Superior temporal gyrus (tissue), 1 donor: ENCODE results near the gene CDX1.
A peak's percentile ranks its signal among the peaks of the same experiment; 100 is the strongest.

ENCODE experiments used
- DNase-seq: peaks from one replicate; pipeline ENCODE4 v3.0.0-alpha.2; 2016; ENCODE audit errors: extremely low spot score

The CDX1 gene

DNA sequence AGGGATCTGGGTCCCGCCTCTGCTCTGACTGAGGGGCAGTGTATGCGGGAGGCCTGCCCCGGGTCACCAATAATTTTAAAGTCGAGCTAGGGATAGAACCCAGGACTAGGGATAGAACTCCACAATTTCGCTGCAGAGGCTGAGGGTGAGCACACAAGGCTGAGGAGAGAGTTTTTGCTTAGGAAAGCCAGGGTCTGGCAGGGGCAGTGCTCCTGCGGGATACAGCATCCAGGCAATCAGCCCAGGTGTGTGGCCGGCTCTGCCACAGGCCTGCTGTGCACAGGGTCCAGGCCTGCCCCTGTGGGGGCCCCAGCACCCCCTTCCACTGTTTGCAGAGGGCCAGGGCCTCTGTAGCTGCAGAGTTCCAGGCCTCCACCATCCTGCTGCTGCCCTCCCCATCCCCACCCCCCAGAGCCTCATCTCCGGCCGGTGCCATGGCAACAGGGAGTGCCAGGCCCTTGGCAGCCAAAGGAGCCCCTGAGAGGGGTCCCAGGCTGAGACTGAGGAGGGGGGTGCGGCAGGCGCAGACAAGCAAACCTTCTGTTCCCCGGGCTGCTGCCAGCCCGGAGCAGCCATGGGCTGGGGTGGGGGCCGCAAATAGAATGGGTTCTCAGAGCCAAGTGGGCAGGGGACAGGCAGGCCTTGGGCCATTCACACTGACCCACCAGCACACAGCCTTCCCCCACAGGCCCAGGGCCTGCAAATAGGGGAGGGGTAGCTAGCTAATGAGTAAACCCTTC, 19.5 kb upstream of the CDX1 start:
- DNase-seq = no peak

DNA sequence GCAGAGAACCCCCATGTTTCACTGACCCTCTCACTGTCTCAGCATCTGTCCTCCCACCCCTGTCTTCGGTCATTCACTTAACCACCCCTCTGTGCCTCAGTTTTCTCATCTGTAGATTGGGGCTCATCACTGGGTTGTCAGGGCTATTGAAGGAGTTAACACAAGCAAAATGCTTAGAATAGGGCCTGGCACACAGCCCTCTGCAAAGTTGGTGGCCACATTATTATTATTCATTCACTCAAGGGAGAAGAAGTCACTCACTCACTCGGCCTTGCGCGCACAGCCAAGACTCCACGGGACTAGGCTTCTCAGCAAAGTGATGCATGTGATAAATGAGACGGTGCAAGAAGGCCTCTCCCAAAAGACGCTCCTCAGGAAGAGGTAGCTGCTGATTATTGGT, 18.9 kb upstream of the CDX1 start:
- no peak for DNase-seq

DNA sequence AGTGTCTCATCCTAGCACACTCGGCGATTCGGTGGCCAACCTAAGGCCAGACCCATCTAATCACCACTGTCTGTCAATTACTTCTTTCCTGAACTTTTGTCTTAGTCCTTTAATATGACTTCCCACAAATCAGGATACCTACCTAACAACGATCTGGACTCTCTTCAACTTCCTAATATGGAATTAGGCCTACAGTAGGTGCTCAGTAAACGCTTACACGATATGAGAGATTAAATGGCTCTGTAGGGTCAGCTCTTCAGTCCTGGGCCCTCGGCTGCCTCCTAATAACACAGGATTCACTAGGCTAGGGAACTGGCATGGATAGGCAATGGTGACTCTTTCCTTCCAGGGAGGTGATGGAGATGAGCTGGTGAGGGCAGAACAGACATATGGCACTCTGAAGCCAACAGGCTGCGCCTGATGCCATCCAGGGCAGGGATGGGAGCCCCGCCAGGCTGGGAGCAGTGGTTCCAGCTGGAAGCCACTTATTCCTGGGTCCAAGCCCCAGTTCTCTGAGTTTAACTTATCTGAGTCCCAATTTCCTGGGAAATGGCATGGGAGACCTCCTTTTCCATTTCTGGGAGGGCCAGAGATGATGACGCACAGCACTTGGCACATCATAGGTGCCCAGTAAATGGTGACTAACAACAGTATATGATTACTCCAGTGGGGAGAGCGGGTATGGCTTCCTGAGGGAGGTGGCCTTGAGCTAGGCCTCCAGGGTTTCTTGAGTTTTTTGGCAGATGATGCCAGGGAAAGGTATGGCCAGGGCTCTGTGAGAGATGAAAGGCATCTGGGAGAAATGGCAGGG, 18.3 kb upstream of the CDX1 start:
- no peak for DNase-seq

DNA sequence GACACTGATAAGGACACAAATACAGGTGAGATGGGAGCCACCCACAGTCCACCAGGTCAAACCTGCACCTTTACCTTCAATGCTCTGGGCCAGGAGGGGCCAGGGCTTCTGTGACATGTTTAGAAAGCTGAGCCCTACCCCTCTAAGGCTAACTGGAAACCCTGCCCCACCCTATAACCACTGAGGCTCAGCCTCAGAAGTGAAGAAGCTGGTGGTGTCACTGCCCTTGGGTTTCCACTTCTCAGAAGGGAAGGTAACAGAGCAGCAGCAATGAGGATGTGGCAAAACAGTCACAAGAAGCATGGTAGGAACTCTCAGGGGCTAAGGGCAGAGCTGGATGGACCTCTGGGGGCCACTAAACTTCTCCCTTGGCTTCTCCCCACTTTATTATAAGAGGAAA, 17.0 kb upstream of the CDX1 start:
- no peak for DNase-seq

DNA sequence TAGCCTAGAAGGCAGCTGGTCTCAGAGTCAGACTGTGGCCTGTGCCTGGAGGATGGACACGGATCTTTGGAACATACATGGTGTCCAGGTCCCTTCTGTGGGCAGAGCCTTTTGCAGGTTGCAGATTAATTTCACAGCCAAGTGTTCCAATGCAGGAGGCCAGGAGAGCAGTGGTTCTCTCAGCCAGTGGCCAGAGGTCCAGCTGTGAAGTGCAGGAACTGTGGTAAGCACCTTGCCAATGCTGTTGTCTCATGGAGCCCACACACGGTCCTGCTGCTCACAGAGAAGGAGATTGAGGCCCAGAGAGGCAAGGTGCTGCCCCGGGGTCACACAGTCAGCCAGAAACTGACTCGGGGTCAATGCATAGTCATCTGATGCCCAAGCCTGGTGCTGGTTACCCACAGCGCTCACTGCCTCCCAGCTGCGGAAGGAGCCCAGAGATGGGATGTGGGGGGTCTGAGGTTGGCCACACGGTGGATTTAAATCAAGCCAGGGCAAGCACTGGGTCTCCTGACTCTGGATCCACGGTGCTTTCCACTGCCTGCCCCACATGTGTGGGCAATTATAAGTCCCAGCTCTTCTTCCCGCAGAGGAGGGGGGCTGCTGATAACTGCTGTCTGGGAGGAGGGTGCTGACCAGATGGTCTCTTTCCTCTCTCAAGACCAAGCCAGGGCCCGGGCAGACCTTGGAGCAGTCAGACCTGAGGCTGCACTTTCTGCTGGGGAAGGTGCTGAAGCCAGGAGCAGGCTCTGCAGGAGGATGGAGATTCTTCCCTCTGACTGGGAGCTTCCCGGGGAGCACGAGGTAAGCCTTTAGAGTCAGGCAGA, 13.7 kb upstream of the CDX1 start:
- no peak for DNase-seq

DNA sequence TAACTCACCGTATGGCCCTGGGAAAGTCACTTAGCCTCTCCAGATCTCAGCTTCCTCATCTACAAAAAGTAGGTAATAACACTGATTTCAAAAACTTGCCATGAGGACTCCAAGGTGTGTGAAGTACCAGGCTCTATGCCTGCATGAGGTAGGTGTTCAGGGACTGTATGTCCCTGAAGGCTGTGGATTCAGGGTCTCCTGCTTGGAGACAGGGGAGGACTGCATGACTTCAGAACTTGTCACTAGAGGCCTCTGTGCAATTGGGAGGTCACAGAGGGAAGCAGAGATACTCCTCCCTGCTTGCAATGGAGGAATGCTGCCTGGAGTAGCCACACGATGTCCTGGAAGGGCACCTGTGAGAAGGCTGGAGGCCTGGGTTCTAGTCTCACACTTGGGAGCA, 13.1 kb upstream of the CDX1 start:
- DNase-seq = no peak

DNA sequence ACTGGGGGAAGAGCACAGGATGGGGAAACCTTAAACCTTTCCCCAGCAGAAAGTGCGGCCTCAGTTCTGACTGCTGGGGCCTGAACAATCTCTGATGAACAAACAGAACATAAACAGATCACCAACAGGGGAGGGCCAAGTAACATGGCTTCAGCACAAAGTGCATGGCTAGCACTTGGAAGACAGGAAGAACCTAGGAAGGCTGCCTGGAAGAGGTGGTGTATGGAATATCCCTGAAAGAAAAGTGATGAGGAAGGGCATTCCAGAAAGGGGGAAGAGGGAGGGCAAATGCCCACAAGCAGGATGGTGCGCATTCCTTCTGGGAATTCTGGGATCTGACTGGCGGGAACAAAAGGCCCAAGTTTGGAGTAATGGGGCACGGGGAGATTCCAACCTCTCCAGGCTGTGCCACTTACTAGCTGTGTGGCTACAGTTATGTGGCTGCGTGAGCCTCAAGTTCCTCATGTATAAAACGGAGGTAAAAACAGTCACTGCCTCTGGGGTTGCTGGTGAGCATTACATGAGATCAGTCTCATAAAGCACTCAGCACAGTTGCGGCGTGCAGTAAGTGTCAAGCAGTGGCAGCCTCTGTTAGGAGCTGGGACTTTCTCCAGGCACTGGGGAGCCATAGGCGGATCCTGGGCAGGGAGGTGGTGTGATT, 12.5 kb upstream of the CDX1 start:
- no peak for DNase-seq

DNA sequence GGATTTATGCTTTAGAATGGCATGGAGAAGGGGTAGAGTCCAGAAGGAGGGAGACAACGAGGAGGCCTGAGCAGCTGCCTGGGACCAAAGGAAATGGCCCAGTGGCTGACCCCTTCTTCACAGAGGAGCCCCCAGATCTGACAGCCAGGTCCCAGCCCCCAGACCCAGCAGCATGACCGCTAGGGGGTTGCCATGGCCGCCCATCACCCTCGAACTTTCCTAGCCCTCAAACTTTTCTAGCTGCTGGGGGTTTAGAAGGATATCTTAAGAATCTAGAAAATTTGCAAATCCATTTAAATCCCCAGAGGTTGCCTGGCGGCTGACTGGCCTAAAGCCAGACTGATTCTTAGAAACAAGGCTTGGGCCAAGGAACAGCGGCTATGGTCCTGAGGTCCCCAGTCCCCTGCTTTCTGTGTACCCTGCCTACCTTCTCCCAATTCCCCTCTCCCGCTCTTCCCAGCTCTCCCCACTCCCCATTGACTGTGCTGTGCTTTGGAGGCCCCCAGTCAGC, 11.9 kb upstream of the CDX1 start:
- DNase-seq = no peak

DNA sequence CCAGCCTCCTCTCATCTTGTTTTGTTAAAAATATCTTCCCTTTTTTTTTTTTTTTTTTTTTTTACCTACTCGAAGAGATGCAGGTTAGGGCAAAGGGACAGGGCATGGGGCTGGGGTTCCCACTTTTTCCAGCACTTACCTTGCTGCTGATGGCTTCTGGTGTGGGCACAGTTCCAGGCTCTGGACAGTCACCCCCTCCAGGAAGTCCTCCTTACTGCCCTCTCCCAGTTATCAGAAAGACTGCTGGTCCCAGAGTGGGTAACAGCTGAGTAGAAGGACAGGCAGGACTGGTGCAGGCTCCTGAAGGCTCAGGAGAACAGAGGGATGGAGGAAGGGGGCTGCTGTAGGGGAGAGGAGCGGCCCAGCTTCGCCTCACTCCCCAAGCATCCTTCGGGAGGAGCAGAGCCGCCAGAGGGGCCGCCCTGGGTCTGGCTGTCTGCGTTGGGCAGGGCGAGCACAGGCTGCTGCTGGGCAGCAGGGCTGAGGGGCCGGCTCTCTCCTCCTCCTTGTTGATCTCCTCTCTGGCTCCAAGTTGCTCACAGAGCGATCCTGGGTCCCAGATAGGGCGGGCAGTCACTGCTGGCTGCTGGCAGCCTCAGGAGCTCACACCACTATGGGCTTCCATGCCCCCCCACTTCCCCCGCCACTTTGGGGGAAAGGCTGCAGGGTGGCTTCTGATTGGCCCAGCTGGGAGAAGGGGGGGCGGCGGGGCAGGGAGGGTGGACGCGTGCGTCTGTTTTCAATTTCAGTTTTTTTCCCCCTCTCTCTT, 11.1 kb upstream of the CDX1 start, which contains the start of gene PDGFRB:
Gene PDGFRB, minus strand, starts transcription at position 588 of the 769 bp plus-strand sequence. CDS start 18,798 bp downstream, outside the sequence.
- DNase-seq = peak; percentile 66

DNA sequence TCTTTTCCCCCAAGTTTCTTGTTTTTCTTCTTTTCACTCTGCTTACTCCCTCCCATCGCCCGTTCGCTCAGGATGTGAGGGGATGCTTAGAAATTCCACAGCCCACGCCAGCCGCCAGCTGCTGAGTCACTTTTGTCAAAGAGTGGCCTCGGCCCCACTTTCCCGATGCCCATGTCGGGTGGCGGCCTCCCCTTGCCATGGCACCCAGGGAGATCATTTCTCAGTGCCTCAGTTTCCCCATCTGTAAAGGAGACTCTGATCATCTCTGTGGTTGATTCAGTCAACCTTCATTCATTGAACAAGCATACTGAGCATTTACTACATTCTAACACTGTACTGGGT, 10.6 kb upstream of the CDX1 start:
- no peak for DNase-seq

DNA sequence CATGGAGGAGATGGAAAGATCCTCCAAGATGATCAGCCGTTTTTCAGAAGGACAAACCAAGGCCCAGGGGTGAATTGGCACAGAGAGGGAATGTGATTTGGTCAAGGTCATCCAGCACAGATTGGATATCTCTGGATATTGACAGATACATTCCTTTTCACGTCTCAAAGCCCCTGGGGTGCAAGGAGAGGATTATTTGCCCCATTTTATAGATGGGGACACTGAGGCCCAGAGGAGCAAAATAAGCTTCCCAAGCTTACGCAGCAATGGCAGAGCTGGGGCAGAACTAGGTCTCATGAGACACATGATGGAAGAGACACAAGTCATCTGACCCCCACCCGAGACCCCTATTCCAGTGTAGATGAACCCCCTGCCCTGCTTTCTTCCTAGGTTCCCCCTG, 10.0 kb upstream of the CDX1 start:
- DNase-seq = no peak

DNA sequence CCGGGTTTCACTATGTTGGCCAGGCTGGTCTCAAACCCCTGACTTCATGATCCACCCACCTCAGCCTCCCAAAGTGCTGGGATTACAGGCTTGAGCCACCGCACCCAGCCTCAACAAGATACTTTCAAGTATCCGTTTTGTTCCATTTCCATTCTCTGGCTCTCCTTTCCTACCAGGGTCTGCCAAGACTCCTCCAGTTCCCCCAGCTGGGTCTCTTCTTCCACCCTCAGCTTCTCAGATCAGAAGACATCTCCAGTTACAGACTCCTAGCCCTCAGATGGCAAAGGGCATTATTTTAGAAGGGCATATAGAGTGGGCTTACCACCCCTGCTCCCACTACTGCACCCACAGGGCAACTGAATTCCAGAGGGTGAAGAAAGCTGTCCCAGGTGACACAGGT, 9.4 kb upstream of the CDX1 start:
- DNase-seq = no peak

DNA sequence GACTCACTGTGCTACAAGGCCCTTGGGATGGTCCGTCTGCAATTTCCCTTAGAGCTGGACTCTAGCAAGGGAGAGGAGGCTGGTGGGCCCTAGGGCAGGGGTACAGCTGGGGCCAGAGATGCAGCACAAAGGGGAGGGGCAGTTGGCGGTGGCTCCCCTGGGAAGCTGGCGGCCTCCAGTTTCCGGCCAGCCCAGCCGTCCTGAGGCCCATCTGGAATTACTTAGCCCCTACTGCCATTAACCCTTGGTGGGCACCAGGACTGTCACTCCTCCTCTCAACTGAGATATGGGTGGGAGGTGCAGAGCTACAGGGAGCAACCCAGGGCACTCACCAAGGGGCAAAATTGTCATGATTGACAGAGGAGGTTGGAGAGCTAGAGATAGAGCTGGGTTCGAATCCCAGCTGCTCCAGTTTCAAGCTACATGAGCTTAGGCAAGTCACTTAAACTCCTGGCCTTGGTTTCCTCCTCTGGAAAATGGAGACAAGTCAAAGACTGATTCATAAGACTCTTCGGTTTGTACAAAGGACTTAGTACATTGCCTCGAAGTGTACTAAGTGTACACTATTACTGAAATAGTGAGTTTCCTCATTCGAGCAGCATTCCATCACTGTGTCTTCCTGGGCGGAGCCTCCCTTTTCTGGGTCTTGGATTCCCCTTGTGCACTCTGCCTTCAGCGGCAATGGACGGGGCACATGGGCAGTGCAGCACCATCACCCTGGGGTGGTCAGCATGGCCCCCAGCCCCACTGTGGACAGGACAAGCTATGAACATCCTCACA, 8.2 kb upstream of the CDX1 start:
- no peak for DNase-seq

DNA sequence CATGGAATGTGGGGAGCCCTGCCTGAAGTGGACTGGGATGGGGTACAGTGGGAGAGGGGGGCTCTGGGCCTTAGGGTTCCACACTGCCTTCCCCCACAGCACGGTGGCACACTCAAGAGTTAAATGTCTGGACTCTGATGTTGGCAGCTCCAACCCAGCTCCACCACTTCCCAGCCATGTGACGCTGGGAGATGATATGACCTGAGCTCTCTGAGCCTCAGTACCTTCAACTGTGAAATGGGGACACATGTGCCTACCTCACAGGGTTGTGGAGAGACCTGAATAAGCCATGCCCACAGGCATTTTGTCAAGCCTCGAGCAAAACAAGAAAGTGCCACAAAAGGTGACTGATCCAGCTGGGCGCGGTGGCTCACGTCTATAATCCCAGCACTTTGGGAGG, 7.5 kb upstream of the CDX1 start:
- DNase-seq = no peak

DNA sequence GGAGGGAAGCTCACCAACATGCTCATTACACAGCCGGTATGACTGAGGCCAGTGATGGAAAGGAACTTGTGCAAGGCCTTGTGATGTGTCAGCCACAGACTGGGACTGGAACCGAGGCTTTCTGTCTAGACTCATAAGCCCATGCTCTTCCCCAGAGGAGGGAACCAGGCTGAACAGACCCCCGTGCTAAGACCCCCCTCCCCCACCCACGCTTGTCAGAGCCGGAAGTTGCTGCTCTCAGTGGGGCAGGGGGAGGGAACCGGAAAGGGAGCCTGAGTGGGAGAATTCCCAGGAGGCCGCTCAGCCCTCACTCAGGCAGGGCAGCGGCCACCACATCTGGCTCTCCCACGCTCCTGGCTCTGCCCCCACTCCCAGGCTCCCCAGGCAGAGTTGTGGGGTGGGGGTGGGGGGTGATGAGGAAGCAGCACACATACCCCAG, 6.8 kb upstream of the CDX1 start:
- no peak for DNase-seq

DNA sequence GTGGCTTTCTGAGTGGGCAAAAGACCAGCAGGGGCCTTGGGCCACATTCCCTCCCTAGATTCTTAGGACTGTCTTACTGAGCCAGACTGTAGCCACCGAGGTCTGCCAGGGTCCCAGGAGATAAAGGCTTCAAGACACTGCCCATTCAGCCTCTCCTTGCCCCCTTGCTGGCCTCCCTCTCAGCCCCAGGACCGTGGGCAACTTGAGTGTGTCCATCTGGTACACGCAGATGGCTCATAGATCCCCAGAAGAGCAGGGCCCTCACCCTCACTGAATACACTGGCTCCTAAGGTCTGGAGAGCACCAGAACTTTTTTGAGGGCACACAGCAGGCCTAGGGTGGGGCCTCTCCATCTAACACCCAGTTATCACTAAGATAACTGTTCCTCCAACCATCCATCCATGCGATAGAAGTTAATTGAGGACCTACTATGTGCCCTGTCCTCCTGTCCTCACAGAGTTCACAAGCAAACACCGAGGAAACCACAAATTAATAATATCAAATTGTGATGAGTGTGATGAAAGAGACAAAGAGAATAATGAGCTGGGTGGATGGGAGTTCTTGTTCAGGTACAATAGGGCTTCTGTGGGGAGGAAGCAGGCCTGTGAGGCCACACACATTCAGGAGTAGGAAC, 6.0 kb upstream of the CDX1 start:
- DNase-seq = no peak

DNA sequence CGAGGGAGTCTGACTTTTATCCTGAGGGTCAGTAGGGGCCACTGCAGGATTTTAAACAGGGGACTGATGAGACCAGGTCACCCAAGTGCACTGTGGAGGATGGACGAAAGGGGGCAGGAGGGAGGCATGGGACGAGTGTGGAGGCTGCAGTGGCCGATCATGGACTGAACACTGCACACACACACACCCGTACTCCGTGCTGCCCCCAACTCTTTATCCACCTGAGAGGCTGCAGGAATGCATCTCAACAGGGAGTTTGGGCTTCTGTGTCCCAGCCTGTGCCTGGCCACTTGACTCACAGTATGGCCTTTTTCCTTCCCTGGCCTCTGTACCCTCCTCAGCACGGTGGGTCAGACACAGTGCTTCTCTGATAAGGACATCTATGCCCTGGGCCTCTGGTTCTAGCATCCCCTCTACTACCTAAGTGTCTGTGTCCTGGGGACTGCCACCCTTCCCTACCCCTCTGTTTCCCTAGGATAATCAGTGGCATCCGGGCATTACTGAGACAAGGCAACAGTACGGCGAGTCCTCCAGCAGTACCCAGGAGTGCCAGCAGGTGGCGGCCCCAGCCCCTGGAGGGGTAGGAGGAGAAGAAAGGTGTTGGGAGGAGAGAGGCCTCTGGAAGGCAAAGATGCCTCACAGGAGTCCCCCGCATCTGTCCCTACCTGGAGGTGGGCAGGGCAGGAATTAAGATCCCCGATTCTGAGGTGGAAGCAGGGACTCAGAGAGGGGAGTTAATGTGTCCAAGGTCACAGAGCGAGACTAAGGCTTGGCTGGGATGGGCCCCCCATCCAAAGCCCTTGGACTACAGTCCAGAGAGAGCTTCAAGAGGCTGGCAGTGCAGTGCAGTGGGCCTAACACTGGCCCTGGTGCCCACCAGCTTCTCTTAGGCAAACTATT, 5.1 kb upstream of the CDX1 start:
- DNase-seq = peak; percentile 86

DNA sequence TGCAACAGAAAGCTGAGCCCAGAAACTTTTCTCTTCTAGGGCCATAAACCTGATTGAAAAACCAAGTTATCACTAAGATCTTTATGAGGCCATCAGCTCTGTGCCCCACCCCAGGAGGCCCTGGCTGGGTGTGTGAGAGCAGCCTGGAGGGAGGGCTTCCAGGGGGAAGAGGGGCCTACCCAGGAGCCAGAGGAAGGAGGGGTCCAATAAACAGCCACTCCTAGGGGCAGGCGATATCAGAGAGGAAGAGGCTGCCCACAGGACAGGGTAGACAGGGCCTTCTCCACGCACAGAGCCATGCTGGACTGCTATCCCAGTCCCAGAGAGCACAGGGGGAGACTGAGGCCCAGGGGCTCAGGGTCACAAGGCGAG, 4.5 kb upstream of the CDX1 start:
- DNase-seq = no peak

DNA sequence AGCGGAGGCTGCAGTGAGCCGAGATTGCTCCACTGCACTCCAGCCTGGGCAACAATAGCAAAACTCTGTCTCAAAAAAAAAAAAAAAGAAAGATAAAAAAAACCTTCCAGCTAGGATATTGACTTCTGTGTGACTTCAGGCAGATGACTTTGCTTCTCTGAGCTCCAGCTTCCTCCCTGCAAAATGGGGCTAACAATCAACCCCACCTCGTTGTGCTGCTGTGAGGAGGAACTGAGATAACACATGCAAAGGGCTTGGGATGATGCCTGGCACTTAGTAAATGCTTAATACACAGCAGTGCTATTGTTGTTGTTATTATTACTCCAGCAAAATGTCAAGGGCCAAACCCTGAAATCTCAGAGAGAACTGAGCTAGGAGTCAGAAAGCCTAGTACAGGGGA, 3.5 kb upstream of the CDX1 start:
- DNase-seq = no peak
